ENCODE measurements around the gene G6PD.
"Not testable (repeated sequence)": the region's sequence is repeated elsewhere in the genome, so short reads cannot be mapped to it uniquely, and the experiment has no call there.

G6PD gene

DNA sequence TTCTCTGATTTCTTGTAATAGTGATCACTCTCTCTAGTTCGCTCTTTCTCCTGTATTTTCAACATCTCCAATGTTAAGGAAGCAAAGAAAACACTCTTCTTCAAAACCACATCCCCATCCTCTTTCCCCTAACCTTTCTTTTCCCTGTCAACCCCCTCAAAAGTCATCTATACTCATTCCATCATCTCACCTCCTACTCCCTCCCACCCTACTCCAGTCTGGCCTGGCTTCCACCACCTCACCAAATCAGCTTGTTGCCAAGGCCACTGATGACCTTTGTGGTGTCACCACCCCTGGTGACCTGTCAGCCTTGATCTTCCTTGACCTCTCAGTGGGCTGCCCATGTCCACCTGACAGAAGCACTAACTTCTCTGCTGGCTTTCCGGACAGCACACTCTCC is 32.9 kb downstream of the G6PD start:
- no peak for DNase-seq (ENCODE audit: low spot score)
- Mint-ChIP-seq H3K27me3 (ENCODE audit: low read depth) (no peaks in the 10 kb centered on the region), H3K4me1 (ENCODE audit: low read depth) (peaks cover 21% of the 10 kb centered on the region), H3K4me3 (peak overlapping the region; percentile 62), H3K9me3 (no peaks in the 10 kb centered on the region), H3K36me3 (ENCODE audit: low read depth) (peaks cover 21% of the 10 kb centered on the region), H3K27ac (peak overlapping the region; percentile 63)

GRCh38 chrX:154512879-154513553 is 33.6 kb downstream of the G6PD start:
- Mint-ChIP-seq H3K4me3 (no peak overlapping the region), H3K4me1 (ENCODE audit: low read depth) (peaks cover 21% of the 10 kb centered on the region), H3K9me3 (no peaks in the 10 kb centered on the region), H3K27ac (no peak overlapping the region), H3K36me3 (ENCODE audit: low read depth) (peaks cover 24% of the 10 kb centered on the region), H3K27me3 (ENCODE audit: low read depth) (no peaks in the 10 kb centered on the region)
- DNase-seq (ENCODE audit: low spot score) = no peak

GRCh38 chrX:154511761-154512160 is 34.9 kb downstream of the G6PD start:
- Mint-ChIP-seq H3K9me3 (no peaks in the 10 kb centered on the region), H3K4me1 (ENCODE audit: low read depth) (peaks cover 21% of the 10 kb centered on the region), H3K4me3 (no peak overlapping the region), H3K36me3 (ENCODE audit: low read depth) (peaks cover 26% of the 10 kb centered on the region), H3K27me3 (ENCODE audit: low read depth) (no peaks in the 10 kb centered on the region), H3K27ac (peak overlapping the region; percentile 67)
- no peak for DNase-seq (ENCODE audit: low spot score)

GRCh38 chrX:154509455-154509854 is 37.2 kb downstream of the G6PD start:
- H3K4me1 Mint-ChIP-seq (ENCODE audit: low read depth) = peaks cover 13% of the 10 kb centered on the region
- DNase-seq (ENCODE audit: low spot score) = no peak
- no peaks in the 10 kb centered on the region for H3K9me3 Mint-ChIP-seq
- peaks cover 29% of the 10 kb centered on the region for H3K36me3 Mint-ChIP-seq (ENCODE audit: low read depth)
- H3K27me3 Mint-ChIP-seq (ENCODE audit: low read depth) = no peaks in the 10 kb centered on the region
- H3K27ac Mint-ChIP-seq = no peak overlapping the region
- H3K4me3 Mint-ChIP-seq = no peak overlapping the region

GRCh38 chrX:154508384-154508745 is 38.3 kb downstream of the G6PD start:
- DNase-seq (ENCODE audit: low spot score) = no peak
- Mint-ChIP-seq H3K9me3 (no peaks in the 10 kb centered on the region), H3K27me3 (ENCODE audit: low read depth) (no peaks in the 10 kb centered on the region), H3K4me1 (ENCODE audit: low read depth) (peaks cover 9% of the 10 kb centered on the region), H3K27ac (no peak overlapping the region), H3K4me3 (no peak overlapping the region), H3K36me3 (ENCODE audit: low read depth) (peaks cover 24% of the 10 kb centered on the region)

DNA sequence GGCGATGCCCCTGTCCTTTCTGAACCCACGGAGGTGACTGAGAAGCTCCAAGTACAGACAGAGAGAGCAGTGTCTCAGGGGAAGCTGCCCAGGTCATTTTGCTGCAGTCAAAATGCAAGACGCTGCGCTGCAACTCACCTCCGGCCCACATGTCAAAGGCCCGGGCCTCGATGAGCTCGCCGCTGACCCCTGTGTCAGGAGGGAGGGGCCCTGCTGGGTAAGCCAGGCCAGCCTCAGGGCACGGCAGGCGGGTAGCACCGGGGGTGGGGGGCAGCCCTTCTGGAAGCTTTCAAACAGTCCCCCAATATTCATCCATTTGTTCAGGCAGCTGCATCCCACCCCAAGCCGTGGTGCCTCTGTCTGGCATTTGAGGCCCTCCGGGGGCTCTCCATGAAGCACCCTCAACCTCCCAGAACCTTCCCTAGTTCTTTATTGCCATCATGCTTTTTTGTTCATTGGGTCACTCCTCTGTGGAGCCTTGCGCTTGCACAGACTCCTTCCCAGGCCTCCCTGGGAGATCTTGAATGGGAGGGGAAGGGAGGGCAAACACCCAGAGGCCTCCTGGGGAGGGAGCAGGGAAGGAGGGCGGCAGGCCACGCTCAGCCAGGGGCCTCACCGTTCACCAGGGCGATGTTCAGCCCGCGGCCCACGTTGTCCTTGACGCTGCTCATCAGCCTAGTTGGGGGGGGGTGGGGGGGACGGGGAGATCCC is 38.8 kb downstream of the G6PD start:
- Mint-ChIP-seq H3K27ac (no peak overlapping the region), H3K9me3 (no peaks in the 10 kb centered on the region), H3K4me1 (ENCODE audit: low read depth) (peaks cover 9% of the 10 kb centered on the region), H3K27me3 (ENCODE audit: low read depth) (no peaks in the 10 kb centered on the region), H3K4me3 (no peak overlapping the region), H3K36me3 (ENCODE audit: low read depth) (peaks cover 24% of the 10 kb centered on the region)
- no peak for DNase-seq (ENCODE audit: low spot score)

GRCh38 chrX:154506483-154507332 is 39.9 kb downstream of the G6PD start:
- H3K4me3 Mint-ChIP-seq = no peak overlapping the region
- peaks cover 24% of the 10 kb centered on the region for H3K36me3 Mint-ChIP-seq (ENCODE audit: low read depth)

DNA sequence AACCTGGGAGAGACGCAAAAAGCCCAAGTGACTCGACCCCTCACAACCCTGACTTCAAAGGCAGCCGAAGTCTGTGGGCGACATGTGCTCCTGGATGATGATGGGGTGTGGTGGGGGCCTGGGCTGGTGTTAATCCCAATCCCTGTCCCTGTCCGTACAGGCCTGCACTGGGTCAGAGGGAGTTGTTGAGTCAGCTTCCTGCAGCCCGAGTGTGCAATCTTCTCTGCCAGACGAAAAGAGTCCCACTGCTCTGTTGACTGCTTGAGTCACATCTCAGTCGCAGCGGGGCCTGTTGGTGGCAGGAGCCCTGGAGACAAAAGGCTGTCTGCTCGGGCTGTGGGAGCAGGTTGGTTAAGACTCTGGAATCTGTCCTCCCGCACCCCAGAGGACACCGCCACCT is 40.9 kb downstream of the G6PD start:
- H3K27ac Mint-ChIP-seq = no peak overlapping the region
- no peak for DNase-seq (ENCODE audit: low spot score)
- H3K27me3 Mint-ChIP-seq (ENCODE audit: low read depth) = no peaks in the 10 kb centered on the region
- no peak overlapping the region for H3K4me3 Mint-ChIP-seq
- no peaks in the 10 kb centered on the region for H3K4me1 Mint-ChIP-seq (ENCODE audit: low read depth)
- no peaks in the 10 kb centered on the region for H3K9me3 Mint-ChIP-seq
- H3K36me3 Mint-ChIP-seq (ENCODE audit: low read depth) = peaks cover 18% of the 10 kb centered on the region

More at GRCh38 chrX:154506483-154507332, 39.9 kb downstream of the G6PD start:
- no peak for DNase-seq (ENCODE audit: low spot score)
- peaks cover 7% of the 10 kb centered on the region for H3K4me1 Mint-ChIP-seq (ENCODE audit: low read depth)
- H3K27me3 Mint-ChIP-seq (ENCODE audit: low read depth) = no peaks in the 10 kb centered on the region
- H3K9me3 Mint-ChIP-seq = no peaks in the 10 kb centered on the region
- H3K27ac Mint-ChIP-seq = no peak overlapping the region

DNA sequence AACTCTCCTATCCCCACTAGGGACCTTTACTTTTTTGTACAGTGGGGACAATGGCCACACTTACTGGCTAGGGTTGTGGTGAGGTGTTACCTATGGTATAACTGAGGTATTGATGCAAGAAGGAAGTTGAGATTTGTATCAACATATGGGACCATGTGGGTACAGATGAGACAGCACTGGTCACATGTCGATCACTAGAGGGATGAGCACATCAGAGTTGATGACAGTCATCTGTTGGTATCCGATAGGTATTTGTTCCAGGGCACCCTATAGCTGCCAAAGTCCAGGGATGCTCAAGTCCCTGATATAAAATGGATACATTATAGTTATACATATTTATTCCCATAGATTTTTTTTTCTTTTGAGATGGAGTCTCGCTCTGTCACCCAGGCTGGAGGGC is 43.7 kb downstream of the G6PD start:
- peaks cover 5% of the 10 kb centered on the region for H3K36me3 Mint-ChIP-seq (ENCODE audit: low read depth)

DNA sequence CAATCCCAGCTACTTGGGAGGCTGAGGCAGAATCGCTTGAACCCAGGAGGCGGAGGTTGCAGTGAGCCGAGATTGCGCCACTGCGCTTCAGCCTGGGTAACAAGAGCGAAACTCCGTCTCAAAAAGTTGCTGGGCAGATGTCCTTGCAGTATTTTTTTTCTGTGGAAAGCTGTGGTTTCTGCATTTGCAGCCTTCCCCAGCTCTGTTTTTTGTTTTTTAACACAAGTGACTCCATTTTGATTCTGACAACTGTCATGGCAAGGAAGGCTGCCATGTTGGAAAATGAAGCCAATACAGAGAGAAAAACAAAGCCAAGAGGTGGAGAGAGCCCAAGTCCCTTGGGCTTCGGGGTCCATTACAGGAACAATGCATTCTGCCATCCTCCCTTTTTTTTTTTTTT is 44.5 kb downstream of the G6PD start:
- H3K36me3 Mint-ChIP-seq (ENCODE audit: low read depth) = peaks cover 3% of the 10 kb centered on the region
- no peaks in the 10 kb centered on the region for H3K9me3 Mint-ChIP-seq
- no peak for DNase-seq (ENCODE audit: low spot score)
- H3K27ac Mint-ChIP-seq = no peak overlapping the region
- no peak overlapping the region for H3K4me3 Mint-ChIP-seq
- peaks cover 2% of the 10 kb centered on the region for H3K27me3 Mint-ChIP-seq (ENCODE audit: low read depth)
- H3K4me1 Mint-ChIP-seq (ENCODE audit: low read depth) = no peaks in the 10 kb centered on the region

More for the DNA sequence above, 43.7 kb downstream of the G6PD start:
- Mint-ChIP-seq H3K9me3 (no peaks in the 10 kb centered on the region), H3K27me3 (ENCODE audit: low read depth) (peaks cover 2% of the 10 kb centered on the region), H3K27ac (no peak overlapping the region), H3K4me3 (no peak overlapping the region), H3K4me1 (ENCODE audit: low read depth) (no peaks in the 10 kb centered on the region)
- no peak for DNase-seq (ENCODE audit: low spot score)

DNA sequence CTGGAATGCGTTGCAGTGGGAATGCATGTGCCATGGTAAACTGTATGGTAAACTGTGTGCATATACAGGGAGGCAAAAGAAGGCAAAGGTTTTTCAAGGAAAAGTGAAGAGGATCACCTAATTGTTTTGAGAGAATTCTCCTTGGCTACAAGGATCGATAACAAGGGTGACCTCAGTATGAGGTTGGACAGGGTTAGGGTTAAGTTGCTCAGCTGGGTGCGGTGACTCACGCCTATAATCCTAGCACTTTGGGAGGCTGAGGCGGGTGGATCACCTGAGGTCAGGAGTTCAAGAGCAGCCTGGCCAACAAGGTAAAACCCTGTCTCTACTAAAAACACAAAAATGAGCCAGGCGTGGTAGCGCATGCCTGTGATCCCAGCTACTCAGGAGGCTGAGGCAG is 45.2 kb downstream of the G6PD start:
- H3K27me3 Mint-ChIP-seq (ENCODE audit: low read depth); H3K4me1 Mint-ChIP-seq (ENCODE audit: low read depth); H3K36me3 Mint-ChIP-seq (ENCODE audit: low read depth); DNase-seq (ENCODE audit: low spot score); H3K27ac Mint-ChIP-seq; H3K9me3 Mint-ChIP-seq; H3K4me3 Mint-ChIP-seq: not testable (repeated sequence)

- DNase-seq (ENCODE audit: low spot score); H3K4me3 Mint-ChIP-seq; H3K27me3 Mint-ChIP-seq (ENCODE audit: low read depth); H3K9me3 Mint-ChIP-seq; H3K4me1 Mint-ChIP-seq (ENCODE audit: low read depth); H3K36me3 Mint-ChIP-seq (ENCODE audit: low read depth); H3K27ac Mint-ChIP-seq: not testable (repeated sequence)
These were observed 50.0 kb downstream of the G6PD start for GRCh38 chrX:154496591-154497137.

- no peak for DNase-seq (ENCODE audit: low spot score)
- no peaks in the 10 kb centered on the region for H3K4me1 Mint-ChIP-seq (ENCODE audit: low read depth)
- H3K9me3 Mint-ChIP-seq = no peaks in the 10 kb centered on the region
- H3K27ac Mint-ChIP-seq = no peak overlapping the region
- peaks cover 2% of the 10 kb centered on the region for H3K27me3 Mint-ChIP-seq (ENCODE audit: low read depth)
- H3K36me3 Mint-ChIP-seq (ENCODE audit: low read depth) = no peaks in the 10 kb centered on the region
- H3K4me3 Mint-ChIP-seq = no peak overlapping the region
These were observed 51.1 kb downstream of the G6PD start for GRCh38 chrX:154495472-154495922.

DNA sequence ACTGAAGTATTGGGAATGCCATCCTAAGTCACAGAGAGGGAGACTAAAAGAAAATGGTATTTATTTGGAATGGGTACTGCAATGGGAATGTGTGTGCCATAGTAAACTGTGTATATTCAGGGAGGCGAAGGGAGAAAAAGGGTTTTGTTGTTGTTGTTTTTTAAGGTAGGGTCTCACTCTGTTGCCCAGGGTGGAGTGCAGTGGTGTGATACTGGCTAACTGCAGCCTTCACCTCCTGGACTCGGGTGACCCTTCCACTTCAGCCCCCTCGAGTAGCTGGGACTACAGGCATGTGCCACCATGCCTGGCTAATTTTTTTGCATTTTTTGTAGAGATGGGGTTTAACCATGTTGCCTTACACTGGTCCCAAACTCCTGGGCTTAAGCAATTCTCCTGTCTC is 51.9 kb downstream of the G6PD start:
- H3K36me3 Mint-ChIP-seq (ENCODE audit: low read depth) = no peaks in the 10 kb centered on the region
- H3K4me3 Mint-ChIP-seq = no peak overlapping the region
- H3K27ac Mint-ChIP-seq = no peak overlapping the region
- H3K9me3 Mint-ChIP-seq = no peaks in the 10 kb centered on the region
- peaks cover under 1% of the 10 kb centered on the region for H3K4me1 Mint-ChIP-seq (ENCODE audit: low read depth)
- DNase-seq (ENCODE audit: low spot score) = no peak
- H3K27me3 Mint-ChIP-seq (ENCODE audit: low read depth) = peaks cover 2% of the 10 kb centered on the region
